HepG2 (cell line): ENCODE data around the gene MED13. TPM values are rescaled to one million over a fixed set of nuclear protein-coding genes. Genes with fewer than 3 reads are reported as not detected.

Source experiments
- ESRRA ChIP-seq: sonication (generic); formaldehyde crosslinking; IDR thresholded peaks from 2 replicates; pipeline ENCODE4 v1.5.1; 2020; ENCODE audit warnings: mild to moderate bottlenecking, low read depth, missing genetic modification reagents
- MXI1 ChIP-seq: IDR thresholded peaks from 3 replicates; pipeline ENCODE4 v1.6.1; 2012; ENCODE audit warnings: low read depth, low read length, inconsistent platforms, borderline replicate concordance
- MZF1 ChIP-seq: sonication (generic); formaldehyde crosslinking; IDR thresholded peaks from 2 replicates; pipeline ENCODE4 v1.8.1; 2023; ENCODE audit warnings: mild to moderate bottlenecking, missing genetic modification reagents, borderline replicate concordance
- NR2F1 ChIP-seq, 2 experiments: fragments of 450-650 bp in 1 of 2; formaldehyde crosslinking in 1 of 2; IDR thresholded peaks; 2 replicates each; pipeline versions ENCODE4 v1.5.0 to v1.6.1; 2016 to 2020; ENCODE audit warnings: mild to moderate bottlenecking in 1 of 2, missing compliant biosample characterization in 1 of 2, missing genetic modification reagents in 1 of 2, moderate library complexity in 1 of 2
- ZNF136 ChIP-seq: sonication (generic); formaldehyde crosslinking; IDR thresholded peaks from 2 replicates; pipeline ENCODE4 v1.8.1; 2022; ENCODE audit warnings: low read depth, mild to moderate bottlenecking, moderate library complexity, missing genetic modification reagents
- ZNF550 ChIP-seq: sonication (generic); formaldehyde crosslinking; IDR thresholded peaks from 2 replicates; pipeline ENCODE4 v1.4.0; 2020; ENCODE audit warnings: mild to moderate bottlenecking, missing genetic modification reagents, borderline replicate concordance
- ZNF557 ChIP-seq: sonication (generic); formaldehyde crosslinking; IDR thresholded peaks from 2 replicates; pipeline ENCODE4 v1.4.0; 2020; ENCODE audit warnings: missing genetic modification reagents
- polyA plus RNA-seq, 8 experiments: library from polyadenylated mRNA; depleted of rRNA in 3 of 8; stranded (reverse) in 7 of 8; unstranded in 1 of 8; fragments of >200 nt; fragmentation: Illumina TruSeq in 4 of 8; extraction: Trizol in 4 of 8; gene quantifications; 2 replicates each; pipeline versions ENCODE4 v1.2.1 to v1.2.3, GENCODE V29; 2011 to 2016; ENCODE audit warnings: low read depth in 4 of 8, missing spikeins in 1 of 8, mixed read lengths in 1 of 8; ENCODE audit not compliant: insufficient read depth in 1 of 8
- total RNA-seq, 5 experiments: library from RNA; depleted of rRNA; stranded (reverse); fragments of >200 nt; fragmentation: Illumina TruSeq; extraction: Trizol; gene quantifications; 2 replicates each; pipeline ENCODE4 v1.2.3, GENCODE V29; 2016; ENCODE audit warnings: low read depth in 1 of 5
- TF ChIP-seq, protein P1 (sequence below): IDR thresholded peaks from 2 replicates; pipeline ENCODE4 v1.6.1; 2016; ENCODE audit warnings: low read depth
- TF ChIP-seq, protein P2 (sequence below), 2 experiments: IDR thresholded peaks; 2 replicates each; pipeline ENCODE4 v1.6.1; 2011 to 2012; ENCODE audit warnings: low read length in 2 of 2, borderline replicate concordance in 1 of 2, low read depth in 1 of 2, mild to moderate bottlenecking in 1 of 2, moderate library complexity in 1 of 2
- TF ChIP-seq, protein P3 (sequence below): sonication (generic); formaldehyde crosslinking; IDR thresholded peaks from 2 replicates; pipeline ENCODE4 v1.4.0; 2020; ENCODE audit warnings: missing genetic modification reagents, borderline replicate concordance
- TF ChIP-seq, protein P4 (sequence below): sonication (generic); formaldehyde crosslinking; IDR thresholded peaks from 2 replicates; pipeline ENCODE4 v1.5.1; 2020; ENCODE audit warnings: missing genetic modification reagents, mild to moderate bottlenecking, borderline replicate concordance
- TF ChIP-seq, protein P5 (sequence below): sonication (generic); formaldehyde crosslinking; IDR thresholded peaks from 2 replicates; pipeline ENCODE4 v1.9.0; 2021; ENCODE audit warnings: missing genetic modification reagents, mild to moderate bottlenecking, borderline replicate concordance

Gene MED13
- total and polyA plus RNA-seq, 2 of the 13 experiments (the other 11 are each of a cell fraction or from before 2014, with no cell fraction given): 27.4 to 69.1 TPM

DNA sequence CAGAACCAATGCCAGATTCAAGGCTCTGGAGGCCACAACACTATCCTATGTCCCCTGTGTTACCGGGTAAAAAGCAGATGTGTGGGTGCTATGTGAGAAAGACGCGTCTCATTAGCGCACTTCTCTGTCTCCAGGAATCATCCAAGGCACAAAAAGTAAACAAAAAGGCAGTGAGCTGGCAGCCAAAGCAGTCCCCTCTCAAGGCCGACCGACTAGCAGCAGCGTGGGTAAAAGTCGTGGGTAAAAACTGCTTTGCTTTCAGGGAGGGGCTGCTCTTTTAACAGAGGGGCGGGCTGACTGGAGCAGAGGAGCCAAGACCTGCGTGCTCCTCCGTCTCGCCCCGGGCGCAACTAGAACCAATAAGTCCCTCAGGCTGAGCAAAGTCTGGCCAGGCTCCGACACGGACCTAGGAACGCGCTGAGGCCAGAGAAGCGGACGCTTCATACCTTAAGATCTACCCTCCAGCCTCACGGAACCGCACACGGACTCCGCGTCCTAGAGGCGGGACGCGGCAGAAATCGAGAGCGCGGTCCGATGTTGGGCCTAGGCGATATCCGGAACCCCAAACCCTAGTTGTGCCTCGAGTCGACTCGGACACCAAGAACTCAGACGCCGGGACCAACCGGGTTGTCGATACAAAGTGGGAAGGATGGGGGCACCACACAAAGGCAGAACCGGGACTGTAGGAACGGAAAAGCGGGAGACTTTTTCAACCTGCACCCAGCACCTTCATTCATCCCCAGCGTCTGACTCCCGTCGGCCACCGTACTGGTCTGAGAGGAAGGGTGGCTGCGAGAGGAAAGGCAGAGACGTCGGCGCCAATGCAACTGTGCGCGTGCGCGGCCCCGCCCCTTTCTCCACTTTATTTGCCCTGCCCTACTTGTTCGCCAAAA lies 137.6 kb downstream of the MED13 start, which contains the start of gene INTS2 (continued):
- TF ChIP-seq ESRRA: peak; percentile 43; the same call in 1 of the 2 replicates
- peak; percentile 53; the same call in 1 of the 3 replicates for TF ChIP-seq MXI1
- TF ChIP-seq NR2F1 (CRISPR knock-in tag; IDR thresholded peaks at IDR 0.05): peak; percentile 5 to 21; a peak in 1 of 4 replicates
- TF ChIP-seq, protein P1, sequence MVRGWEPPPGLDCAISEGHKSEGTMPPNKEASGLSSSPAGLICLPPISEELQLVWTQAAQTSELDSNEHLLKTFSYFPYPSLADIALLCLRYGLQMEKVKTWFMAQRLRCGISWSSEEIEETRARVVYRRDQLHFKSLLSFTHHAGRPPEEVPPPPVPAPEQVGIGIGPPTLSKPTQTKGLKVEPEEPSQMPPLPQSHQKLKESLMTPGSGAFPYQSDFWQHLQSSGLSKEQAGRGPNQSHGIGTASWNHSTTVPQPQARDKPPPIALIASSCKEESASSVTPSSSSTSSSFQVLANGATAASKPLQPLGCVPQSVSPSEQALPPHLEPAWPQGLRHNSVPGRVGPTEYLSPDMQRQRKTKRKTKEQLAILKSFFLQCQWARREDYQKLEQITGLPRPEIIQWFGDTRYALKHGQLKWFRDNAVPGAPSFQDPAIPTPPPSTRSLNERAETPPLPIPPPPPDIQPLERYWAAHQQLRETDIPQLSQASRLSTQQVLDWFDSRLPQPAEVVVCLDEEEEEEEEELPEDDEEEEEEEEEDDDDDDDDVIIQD (CRISPR knock-in tag): peak; percentile 92
- TF ChIP-seq, protein P2, sequence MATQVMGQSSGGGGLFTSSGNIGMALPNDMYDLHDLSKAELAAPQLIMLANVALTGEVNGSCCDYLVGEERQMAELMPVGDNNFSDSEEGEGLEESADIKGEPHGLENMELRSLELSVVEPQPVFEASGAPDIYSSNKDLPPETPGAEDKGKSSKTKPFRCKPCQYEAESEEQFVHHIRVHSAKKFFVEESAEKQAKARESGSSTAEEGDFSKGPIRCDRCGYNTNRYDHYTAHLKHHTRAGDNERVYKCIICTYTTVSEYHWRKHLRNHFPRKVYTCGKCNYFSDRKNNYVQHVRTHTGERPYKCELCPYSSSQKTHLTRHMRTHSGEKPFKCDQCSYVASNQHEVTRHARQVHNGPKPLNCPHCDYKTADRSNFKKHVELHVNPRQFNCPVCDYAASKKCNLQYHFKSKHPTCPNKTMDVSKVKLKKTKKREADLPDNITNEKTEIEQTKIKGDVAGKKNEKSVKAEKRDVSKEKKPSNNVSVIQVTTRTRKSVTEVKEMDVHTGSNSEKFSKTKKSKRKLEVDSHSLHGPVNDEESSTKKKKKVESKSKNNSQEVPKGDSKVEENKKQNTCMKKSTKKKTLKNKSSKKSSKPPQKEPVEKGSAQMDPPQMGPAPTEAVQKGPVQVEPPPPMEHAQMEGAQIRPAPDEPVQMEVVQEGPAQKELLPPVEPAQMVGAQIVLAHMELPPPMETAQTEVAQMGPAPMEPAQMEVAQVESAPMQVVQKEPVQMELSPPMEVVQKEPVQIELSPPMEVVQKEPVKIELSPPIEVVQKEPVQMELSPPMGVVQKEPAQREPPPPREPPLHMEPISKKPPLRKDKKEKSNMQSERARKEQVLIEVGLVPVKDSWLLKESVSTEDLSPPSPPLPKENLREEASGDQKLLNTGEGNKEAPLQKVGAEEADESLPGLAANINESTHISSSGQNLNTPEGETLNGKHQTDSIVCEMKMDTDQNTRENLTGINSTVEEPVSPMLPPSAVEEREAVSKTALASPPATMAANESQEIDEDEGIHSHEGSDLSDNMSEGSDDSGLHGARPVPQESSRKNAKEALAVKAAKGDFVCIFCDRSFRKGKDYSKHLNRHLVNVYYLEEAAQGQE (IDR thresholded peaks at IDR 0.05; ENCODE audit: borderline replicate concordance in 1 of 2, low read depth in 1 of 2, low read length in 2 of 2): peak in 1 of 2 experiments; percentile 76; a peak in 1 of 4 replicates
- TF ChIP-seq, protein P3, sequence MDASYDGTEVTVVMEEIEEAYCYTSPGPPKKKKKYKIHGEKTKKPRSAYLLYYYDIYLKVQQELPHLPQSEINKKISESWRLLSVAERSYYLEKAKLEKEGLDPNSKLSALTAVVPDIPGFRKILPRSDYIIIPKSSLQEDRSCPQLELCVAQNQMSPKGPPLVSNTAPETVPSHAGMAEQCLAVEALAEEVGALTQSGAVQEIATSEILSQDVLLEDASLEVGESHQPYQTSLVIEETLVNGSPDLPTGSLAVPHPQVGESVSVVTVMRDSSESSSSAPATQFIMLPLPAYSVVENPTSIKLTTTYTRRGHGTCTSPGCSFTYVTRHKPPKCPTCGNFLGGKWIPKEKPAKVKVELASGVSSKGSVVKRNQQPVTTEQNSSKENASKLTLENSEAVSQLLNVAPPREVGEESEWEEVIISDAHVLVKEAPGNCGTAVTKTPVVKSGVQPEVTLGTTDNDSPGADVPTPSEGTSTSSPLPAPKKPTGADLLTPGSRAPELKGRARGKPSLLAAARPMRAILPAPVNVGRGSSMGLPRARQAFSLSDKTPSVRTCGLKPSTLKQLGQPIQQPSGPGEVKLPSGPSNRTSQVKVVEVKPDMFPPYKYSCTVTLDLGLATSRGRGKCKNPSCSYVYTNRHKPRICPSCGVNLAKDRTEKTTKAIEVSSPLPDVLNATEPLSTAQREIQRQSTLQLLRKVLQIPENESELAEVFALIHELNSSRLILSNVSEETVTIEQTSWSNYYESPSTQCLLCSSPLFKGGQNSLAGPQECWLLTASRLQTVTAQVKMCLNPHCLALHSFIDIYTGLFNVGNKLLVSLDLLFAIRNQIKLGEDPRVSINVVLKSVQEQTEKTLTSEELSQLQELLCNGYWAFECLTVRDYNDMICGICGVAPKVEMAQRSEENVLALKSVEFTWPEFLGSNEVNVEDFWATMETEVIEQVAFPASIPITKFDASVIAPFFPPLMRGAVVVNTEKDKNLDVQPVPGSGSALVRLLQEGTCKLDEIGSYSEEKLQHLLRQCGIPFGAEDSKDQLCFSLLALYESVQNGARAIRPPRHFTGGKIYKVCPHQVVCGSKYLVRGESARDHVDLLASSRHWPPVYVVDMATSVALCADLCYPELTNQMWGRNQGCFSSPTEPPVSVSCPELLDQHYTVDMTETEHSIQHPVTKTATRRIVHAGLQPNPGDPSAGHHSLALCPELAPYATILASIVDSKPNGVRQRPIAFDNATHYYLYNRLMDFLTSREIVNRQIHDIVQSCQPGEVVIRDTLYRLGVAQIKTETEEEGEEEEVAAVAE (CRISPR knock-in tag): peak; percentile 78
- TF ChIP-seq, protein P4, sequence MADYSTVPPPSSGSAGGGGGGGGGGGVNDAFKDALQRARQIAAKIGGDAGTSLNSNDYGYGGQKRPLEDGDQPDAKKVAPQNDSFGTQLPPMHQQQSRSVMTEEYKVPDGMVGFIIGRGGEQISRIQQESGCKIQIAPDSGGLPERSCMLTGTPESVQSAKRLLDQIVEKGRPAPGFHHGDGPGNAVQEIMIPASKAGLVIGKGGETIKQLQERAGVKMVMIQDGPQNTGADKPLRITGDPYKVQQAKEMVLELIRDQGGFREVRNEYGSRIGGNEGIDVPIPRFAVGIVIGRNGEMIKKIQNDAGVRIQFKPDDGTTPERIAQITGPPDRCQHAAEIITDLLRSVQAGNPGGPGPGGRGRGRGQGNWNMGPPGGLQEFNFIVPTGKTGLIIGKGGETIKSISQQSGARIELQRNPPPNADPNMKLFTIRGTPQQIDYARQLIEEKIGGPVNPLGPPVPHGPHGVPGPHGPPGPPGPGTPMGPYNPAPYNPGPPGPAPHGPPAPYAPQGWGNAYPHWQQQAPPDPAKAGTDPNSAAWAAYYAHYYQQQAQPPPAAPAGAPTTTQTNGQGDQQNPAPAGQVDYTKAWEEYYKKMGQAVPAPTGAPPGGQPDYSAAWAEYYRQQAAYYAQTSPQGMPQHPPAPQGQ (CRISPR knock-in tag): no peak; the same call in 1 of the 2 replicates
- TF ChIP-seq, protein P5, sequence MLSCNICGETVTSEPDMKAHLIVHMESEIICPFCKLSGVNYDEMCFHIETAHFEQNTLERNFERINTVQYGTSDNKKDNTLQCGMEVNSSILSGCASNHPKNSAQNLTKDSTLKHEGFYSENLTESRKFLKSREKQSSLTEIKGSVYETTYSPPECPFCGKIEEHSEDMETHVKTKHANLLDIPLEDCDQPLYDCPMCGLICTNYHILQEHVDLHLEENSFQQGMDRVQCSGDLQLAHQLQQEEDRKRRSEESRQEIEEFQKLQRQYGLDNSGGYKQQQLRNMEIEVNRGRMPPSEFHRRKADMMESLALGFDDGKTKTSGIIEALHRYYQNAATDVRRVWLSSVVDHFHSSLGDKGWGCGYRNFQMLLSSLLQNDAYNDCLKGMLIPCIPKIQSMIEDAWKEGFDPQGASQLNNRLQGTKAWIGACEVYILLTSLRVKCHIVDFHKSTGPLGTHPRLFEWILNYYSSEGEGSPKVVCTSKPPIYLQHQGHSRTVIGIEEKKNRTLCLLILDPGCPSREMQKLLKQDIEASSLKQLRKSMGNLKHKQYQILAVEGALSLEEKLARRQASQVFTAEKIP: 0 out of 2 replicates have a peak, but pooled peaks have one; percentile 52
- no peak; the same call in 1 of the 2 replicates for TF ChIP-seq MZF1
- no peak; the same call in 1 of the 2 replicates for TF ChIP-seq ZNF136 (CRISPR knock-in tag)
- TF ChIP-seq ZNF550 (CRISPR knock-in tag): peak; percentile 98
- TF ChIP-seq ZNF557: 0 out of 2 replicates have a peak, but pooled peaks have one; percentile 22
